Endometrial microvascular endothelial cells (primary cell): Measurements from ENCODE around the gene FAM111A. TPM values are rescaled to one million over a fixed set of nuclear protein-coding genes. Genes with fewer than 3 reads are reported as not detected.
"Not testable (repeated sequence)": the region's sequence is repeated elsewhere in the genome, so short reads cannot be mapped to it uniquely, and the experiment has no call there.

ENCODE experiments used
- in situ Hi-C: cut with HindIII; loops from 2 replicates; pipeline ENCODE4 v1.10.0; 2017; ENCODE audit warnings: low sequenced_read_pairs, low pct_unique_long_range_greater_than_20kb; ENCODE audit errors: inconsistent ontology term
- total RNA-seq: library from RNA; depleted of rRNA; stranded (reverse); fragments of >200 nt; gene quantifications from one replicate; pipeline ENCODE4 v1.2.3, GENCODE V29; 2015; ENCODE audit errors: inconsistent ontology term

The FAM111A gene
- 61.5 TPM for total RNA-seq

- in situ Hi-C loops: no loop called here
Observed at GRCh38 chr11:59142530-59143507, at the start of gene FAM111A. Gene FAM111A (plus strand): TSS chr11:59142856. CDS start chr11:59148873, 6,017 bp downstream.

- in situ Hi-C loops: not testable (repeated sequence)
Observed at GRCh38 chr11:59093576-59093975, 49.1 kb upstream of the FAM111A start.

- in situ Hi-C loops: not testable (repeated sequence)
Observed at GRCh38 chr11:59095225-59095624, 47.4 kb upstream of the FAM111A start.

- in situ Hi-C loops: not testable (repeated sequence)
Observed at GRCh38 chr11:59095972-59096575, 46.6 kb upstream of the FAM111A start.

- in situ Hi-C loops: no loop called here
Observed at GRCh38 chr11:59097113-59097708, 45.4 kb upstream of the FAM111A start.

- in situ Hi-C loops: not testable (repeated sequence)
Observed at GRCh38 chr11:59097938-59098337, 44.7 kb upstream of the FAM111A start.

- in situ Hi-C loops: no loop called here
Observed at GRCh38 chr11:59102259-59102765, 40.3 kb upstream of the FAM111A start.

- in situ Hi-C loops: no loop called here
Observed at GRCh38 chr11:59106363-59107336, 36.0 kb upstream of the FAM111A start, which contains the start of gene FAM111B. Gene FAM111B (plus strand): TSS chr11:59107237. CDS start chr11:59109626, 2,389 bp downstream.

- in situ Hi-C loops: not testable (repeated sequence)
Observed at GRCh38 chr11:59107721-59108120, 34.9 kb upstream of the FAM111A start.

GRCh38 chr11:59112494-59112893 lies 30.2 kb upstream of the FAM111A start:
- in situ Hi-C loops: no loop called here

- in situ Hi-C loops: no loop called here
Observed at GRCh38 chr11:59114344-59114743, 28.3 kb upstream of the FAM111A start.

- in situ Hi-C loops: no loop called here
Observed at GRCh38 chr11:59115553-59115952, 27.1 kb upstream of the FAM111A start.

GRCh38 chr11:59117774-59118173 lies 24.9 kb upstream of the FAM111A start:
- in situ Hi-C loops: no loop called here

- in situ Hi-C loops: no loop called here
Observed at GRCh38 chr11:59119826-59120225, 22.8 kb upstream of the FAM111A start.

GRCh38 chr11:59135648-59136461 lies 6.8 kb upstream of the FAM111A start:
- in situ Hi-C loops: no loop called here

GRCh38 chr11:59136551-59136950 lies 6.1 kb upstream of the FAM111A start:
- in situ Hi-C loops: not testable (repeated sequence)

- in situ Hi-C loops: no loop called here
Observed at GRCh38 chr11:59137190-59137589, 5.5 kb upstream of the FAM111A start.
